HEK293 (cell line): Measurements from ENCODE around the gene GNB2.

Experiments
- GFI1B ChIP-seq: fragments of 450-650 bp; formaldehyde crosslinking; IDR thresholded peaks from 2 replicates; pipeline ENCODE4 v1.5.1; 2016; ENCODE audit warnings: missing biosample characterization, missing genetic modification characterization
- HOXC10 ChIP-seq: sonication (generic); formaldehyde crosslinking; IDR thresholded peaks from 2 replicates; pipeline ENCODE4 v1.8.1; 2023; ENCODE audit warnings: mild to moderate bottlenecking, missing genetic modification reagents
- KLF9 ChIP-seq: fragments of 450-650 bp; formaldehyde crosslinking; IDR thresholded peaks from 2 replicates; pipeline ENCODE4 v1.5.1; 2016; ENCODE audit warnings: missing biosample characterization, missing genetic modification characterization, low read depth
- PRDM2 ChIP-seq: fragments of 450-650 bp; formaldehyde crosslinking; IDR thresholded peaks from 2 replicates; pipeline ENCODE4 v1.5.1; 2016; ENCODE audit warnings: missing biosample characterization, missing genetic modification characterization, borderline replicate concordance
- PRDM6 ChIP-seq: fragments of 450-650 bp; formaldehyde crosslinking; IDR thresholded peaks from 2 replicates; pipeline ENCODE4 v1.5.1; 2017; ENCODE audit warnings: missing biosample characterization, missing genetic modification characterization
- SCRT1 ChIP-seq: fragments of 450-650 bp; formaldehyde crosslinking; IDR thresholded peaks from 2 replicates; pipeline ENCODE4 v1.5.1; 2016; ENCODE audit warnings: missing biosample characterization, missing genetic modification characterization, borderline replicate concordance
- ZFP37 ChIP-seq: fragments of 450-650 bp; formaldehyde crosslinking; IDR thresholded peaks from 2 replicates; pipeline ENCODE4 v1.5.1; 2016; ENCODE audit warnings: missing biosample characterization, missing genetic modification characterization
- ZNF169 ChIP-seq: fragments of 450-650 bp; formaldehyde crosslinking; IDR thresholded peaks from 2 replicates; pipeline ENCODE4 v1.5.1; 2016; ENCODE audit warnings: missing biosample characterization, missing genetic modification characterization
- ZNF423 ChIP-seq: fragments of 450-650 bp; formaldehyde crosslinking; IDR thresholded peaks from 2 replicates; pipeline ENCODE4 v1.5.1; 2016; ENCODE audit warnings: missing biosample characterization, missing genetic modification characterization
- ZNF48 ChIP-seq: fragments of 450-650 bp; formaldehyde crosslinking; IDR thresholded peaks from 2 replicates; pipeline ENCODE4 v1.5.1; 2016; ENCODE audit warnings: missing biosample characterization, missing genetic modification characterization
- ZNF501 ChIP-seq: fragments of 450-650 bp; formaldehyde crosslinking; IDR thresholded peaks from 2 replicates; pipeline ENCODE4 v1.5.1; 2016; ENCODE audit warnings: missing biosample characterization, missing genetic modification characterization
- ZNF514 ChIP-seq: fragments of 450-650 bp; formaldehyde crosslinking; IDR thresholded peaks from 2 replicates; pipeline ENCODE4 v1.5.1; 2016; ENCODE audit warnings: missing biosample characterization, missing genetic modification characterization
- ZNF518A ChIP-seq: fragments of 450-650 bp; formaldehyde crosslinking; conservative IDR thresholded peaks from 2 replicates; pipeline ENCODE4 v1.5.1; 2016; ENCODE audit warnings: low read depth, missing biosample characterization, missing genetic modification characterization
- ZNF571 ChIP-seq: fragments of 450-650 bp; formaldehyde crosslinking; IDR thresholded peaks from 2 replicates; pipeline ENCODE4 v1.5.0; 2017; ENCODE audit warnings: missing biosample characterization, missing genetic modification characterization
- ZNF677 ChIP-seq: fragments of 450-650 bp; IDR thresholded peaks from 2 replicates; pipeline ENCODE4 v1.5.0; 2018; ENCODE audit warnings: missing biosample characterization, mild to moderate bottlenecking, missing genetic modification characterization, moderate library complexity
- ZSCAN5A ChIP-seq: fragments of 450-650 bp; formaldehyde crosslinking; IDR thresholded peaks from 2 replicates; pipeline ENCODE4 v1.5.1; 2016; ENCODE audit warnings: missing biosample characterization, missing genetic modification characterization
- TF ChIP-seq, protein P1 (sequence below): fragments of 450-650 bp; IDR thresholded peaks from 2 replicates; pipeline ENCODE4 v1.5.1; 2018; ENCODE audit warnings: missing biosample characterization, mild to moderate bottlenecking, missing genetic modification characterization
- TF ChIP-seq, protein P2 (sequence below): fragments of 450-650 bp; formaldehyde crosslinking; IDR thresholded peaks from 2 replicates; pipeline ENCODE4 v1.5.1; 2016; ENCODE audit warnings: missing biosample characterization, missing genetic modification characterization

The GNB2 gene

GRCh38 chr7:100694098-100694745 lies 20.7 kb downstream of the GNB2 start, which contains the start of gene GIGYF1 (continued):
- TF ChIP-seq PRDM2 (tag by site-specific recombination) (no peak), ZNF514 (tag by site-specific recombination) (no peak), ZNF677 (no peak), ZNF169 (no peak), ZNF518A (tag by site-specific recombination) (no peak), ZSCAN5A (tag by site-specific recombination) (no peak), ZNF501 (tag by site-specific recombination) (no peak), PRDM6 (tag by site-specific recombination) (no peak), KLF9 (tag by site-specific recombination) (no peak), ZNF423 (tag by site-specific recombination) (no peak), ZNF48 (tag by site-specific recombination) (no peak), ZNF571 (tag by site-specific recombination) (no peak), SCRT1 (tag by site-specific recombination) (no peak), ZFP37 (no peak), HOXC10 (no peak), GFI1B (no peak)
- TF ChIP-seq, protein P1, sequence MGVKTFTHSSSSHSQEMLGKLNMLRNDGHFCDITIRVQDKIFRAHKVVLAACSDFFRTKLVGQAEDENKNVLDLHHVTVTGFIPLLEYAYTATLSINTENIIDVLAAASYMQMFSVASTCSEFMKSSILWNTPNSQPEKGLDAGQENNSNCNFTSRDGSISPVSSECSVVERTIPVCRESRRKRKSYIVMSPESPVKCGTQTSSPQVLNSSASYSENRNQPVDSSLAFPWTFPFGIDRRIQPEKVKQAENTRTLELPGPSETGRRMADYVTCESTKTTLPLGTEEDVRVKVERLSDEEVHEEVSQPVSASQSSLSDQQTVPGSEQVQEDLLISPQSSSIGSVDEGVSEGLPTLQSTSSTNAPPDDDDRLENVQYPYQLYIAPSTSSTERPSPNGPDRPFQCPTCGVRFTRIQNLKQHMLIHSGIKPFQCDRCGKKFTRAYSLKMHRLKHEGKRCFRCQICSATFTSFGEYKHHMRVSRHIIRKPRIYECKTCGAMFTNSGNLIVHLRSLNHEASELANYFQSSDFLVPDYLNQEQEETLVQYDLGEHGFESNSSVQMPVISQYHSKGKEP (tag by site-specific recombination): no peak
- TF ChIP-seq, protein P2, sequence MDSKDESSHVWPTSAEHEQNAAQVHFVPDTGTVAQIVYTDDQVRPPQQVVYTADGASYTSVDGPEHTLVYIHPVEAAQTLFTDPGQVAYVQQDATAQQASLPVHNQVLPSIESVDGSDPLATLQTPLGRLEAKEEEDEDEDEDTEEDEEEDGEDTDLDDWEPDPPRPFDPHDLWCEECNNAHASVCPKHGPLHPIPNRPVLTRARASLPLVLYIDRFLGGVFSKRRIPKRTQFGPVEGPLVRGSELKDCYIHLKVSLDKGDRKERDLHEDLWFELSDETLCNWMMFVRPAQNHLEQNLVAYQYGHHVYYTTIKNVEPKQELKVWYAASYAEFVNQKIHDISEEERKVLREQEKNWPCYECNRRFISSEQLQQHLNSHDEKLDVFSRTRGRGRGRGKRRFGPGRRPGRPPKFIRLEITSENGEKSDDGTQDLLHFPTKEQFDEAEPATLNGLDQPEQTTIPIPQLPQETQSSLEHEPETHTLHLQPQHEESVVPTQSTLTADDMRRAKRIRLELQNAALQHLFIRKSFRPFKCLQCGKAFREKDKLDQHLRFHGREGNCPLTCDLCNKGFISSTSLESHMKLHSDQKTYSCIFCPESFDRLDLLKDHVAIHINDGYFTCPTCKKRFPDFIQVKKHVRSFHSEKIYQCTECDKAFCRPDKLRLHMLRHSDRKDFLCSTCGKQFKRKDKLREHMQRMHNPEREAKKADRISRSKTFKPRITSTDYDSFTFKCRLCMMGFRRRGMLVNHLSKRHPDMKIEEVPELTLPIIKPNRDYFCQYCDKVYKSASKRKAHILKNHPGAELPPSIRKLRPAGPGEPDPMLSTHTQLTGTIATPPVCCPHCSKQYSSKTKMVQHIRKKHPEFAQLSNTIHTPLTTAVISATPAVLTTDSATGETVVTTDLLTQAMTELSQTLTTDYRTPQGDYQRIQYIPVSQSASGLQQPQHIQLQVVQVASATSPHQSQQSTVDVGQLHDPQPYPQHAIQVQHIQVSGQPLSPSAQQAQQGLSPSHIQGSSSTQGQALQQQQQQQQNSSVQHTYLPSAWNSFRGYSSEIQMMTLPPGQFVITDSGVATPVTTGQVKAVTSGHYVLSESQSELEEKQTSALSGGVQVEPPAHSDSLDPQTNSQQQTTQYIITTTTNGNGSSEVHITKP (tag by site-specific recombination): peak; percentile 20; the same call in 1 of the 2 replicates
